HL-60 (cell line): Measurements from ENCODE around the gene CIROP.

Source experiments
- DNase-seq, 2 experiments: peaks; one replicate each; pipeline ENCODE4 v3.0.0-alpha.2; 2010 to 2020; ENCODE audit warnings: low read depth in 1 of 2, low spot score in 1 of 2
- H3K27ac ChIP-seq: fragments of 250-450 bp; sonication (Bioruptor Pico); replicated peaks from 2 replicates; pipeline ENCODE4 v1.5.1; 2020; ENCODE audit warnings: mild to moderate bottlenecking, moderate library complexity
- H3K27me3 ChIP-seq: fragments of 250-450 bp; sonication (Bioruptor Pico); 2 replicates; pipeline ENCODE4 v1.5.1; 2021; ENCODE audit warnings: mild to moderate bottlenecking, moderate library complexity; ENCODE audit not compliant: insufficient read depth, poor library complexity, severe bottlenecking
- H3K4me3 ChIP-seq: replicated peaks from 2 replicates; pipeline ENCODE4 v1.5.1; 2011; ENCODE audit warnings: mild to moderate bottlenecking, control low read depth, low read length; ENCODE audit not compliant: insufficient read depth
- CTCF ChIP-seq: IDR thresholded peaks from one replicate; pipeline ENCODE4 v1.5.1; 2011; ENCODE audit warnings: low read length, control low read depth, inconsistent platforms; ENCODE audit not compliant: insufficient read depth
- GABPA ChIP-seq: IDR thresholded peaks from 2 replicates; pipeline ENCODE4 v1.6.1; 2012; ENCODE audit warnings: low read depth
- POLR2AphosphoS5 ChIP-seq: IDR thresholded peaks from 2 replicates; pipeline ENCODE4 v1.6.1; 2012; ENCODE audit warnings: low read depth
- REST ChIP-seq: IDR thresholded peaks from 2 replicates; pipeline ENCODE4 v1.6.1; 2012; ENCODE audit warnings: low read depth; ENCODE audit not compliant: insufficient replicate concordance
- SPI1 ChIP-seq: IDR thresholded peaks from 2 replicates; pipeline ENCODE4 v1.6.1; 2012; ENCODE audit warnings: low read depth, mild to moderate bottlenecking, borderline replicate concordance

CIROP gene

GRCh38 chr14:23120541-23121251, 15.9 kb upstream of the CIROP start:
- H3K27me3 ChIP-seq, result no peaks in the 10 kb centered on the region
- H3K27ac ChIP-seq, result peak overlapping the region; percentile 99
- H3K4me3 ChIP-seq, result no peak overlapping the region
- peak; percentile 87 to 93 for DNase-seq
- no peak for TF ChIP-seq POLR2AphosphoS5
- TF ChIP-seq GABPA, result 0 out of 2 replicates have a peak, but pooled peaks have one; percentile 16
- peak; percentile 100 for TF ChIP-seq CTCF
- no peak for TF ChIP-seq REST
- TF ChIP-seq SPI1, result peak; percentile 49; the same call in 1 of the 2 replicates

GRCh38 chr14:23119363-23120327, 14.9 kb upstream of the CIROP start:
- peak; percentile 74 to 96 for DNase-seq
- no peaks in the 10 kb centered on the region for H3K27me3 ChIP-seq
- H3K4me3 ChIP-seq, result peak overlapping the region; percentile 71
- peak overlapping the region; percentile 99 for H3K27ac ChIP-seq
- peak; percentile 45; the same call in 1 of the 2 replicates for TF ChIP-seq SPI1
- no peak for TF ChIP-seq GABPA
- peak; percentile 13; the same call in 1 of the 2 replicates for TF ChIP-seq POLR2AphosphoS5
- peak; percentile 2 for TF ChIP-seq REST

- H3K4me3 ChIP-seq, result peak within 1 kb of the TSS; percentile 71
- peak within 1 kb of the TSS; percentile 99 for H3K27ac ChIP-seq
- DNase-seq, result peak; percentile 95 to 96
- no peaks in the 10 kb centered on the region for H3K27me3 ChIP-seq
- TF ChIP-seq POLR2AphosphoS5 (peak; percentile 80), REST (peak; percentile 53), CTCF (no peak), SPI1 (peak; percentile 93), GABPA (no peak)
These were observed 13.9 kb upstream of the CIROP start, which contains the start of gene CEBPE for GRCh38 chr14:23118506-23119362. TSS of gene CEBPE (minus strand) at chr14:23119255. CDS start at chr14:23119091, 164 bp downstream.
